ENCODE results near the gene TRIM56. TPM values are rescaled to one million over a fixed set of nuclear protein-coding genes. Genes with fewer than 3 reads are reported as not detected.
"Not testable (repeated sequence)": the region's sequence is repeated elsewhere in the genome, so short reads cannot be mapped to it uniquely, and the experiment has no call there.

The TRIM56 gene
- total RNA-seq, 1 experiment from 2014 or later, result 52.2 TPM

GRCh38 chr7:101132626-101133600 lies 47.6 kb downstream of the TRIM56 start:
- not testable (repeated sequence) for DNase-seq (ENCODE audit: low spot score)

GRCh38 chr7:101133621-101134398 lies 48.5 kb downstream of the TRIM56 start:
- no peak for DNase-seq (ENCODE audit: low spot score)

GRCh38 chr7:101134399-101134980 lies 49.2 kb downstream of the TRIM56 start:
- DNase-seq (ENCODE audit: low spot score), result no peak

GRCh38 chr7:101137651-101138212 lies 52.5 kb downstream of the TRIM56 start:
- DNase-seq (ENCODE audit: low spot score), result no peak

GRCh38 chr7:101138213-101138870 lies 53.1 kb downstream of the TRIM56 start:
- peak; percentile 96 for DNase-seq (ENCODE audit: low spot score)

- no peak for DNase-seq (ENCODE audit: low spot score)
Measured at GRCh38 chr7:101140339-101140699, 55.0 kb downstream of the TRIM56 start.

- DNase-seq (ENCODE audit: low spot score), result no peak
Measured at GRCh38 chr7:101140746-101141382, 55.6 kb downstream of the TRIM56 start.

Other genes with a start within 250 kb of the TRIM56 start
- gene SLC12A9, start 232.8 kb upstream of the TRIM56 start, total RNA-seq (2014; rRNA removed; shearing (Covaris generic)), result 68.7 and 85.6 TPM in 2 replicates
- 20.0 and 23.5 TPM in 2 replicates for gene TRIP6, start 218.1 kb upstream of the TRIM56 start, total RNA-seq (2014; rRNA removed; shearing (Covaris generic))
- 211 and 222 TPM in 2 replicates for gene SRRT, start 210.4 kb upstream of the TRIM56 start, total RNA-seq (2014; rRNA removed; shearing (Covaris generic))
- gene UFSP1, start 195.8 kb upstream of the TRIM56 start, total RNA-seq (2014; rRNA removed; shearing (Covaris generic)), result 30.4 and 31.0 TPM in 2 replicates
- gene ACHE, start 189.6 kb upstream of the TRIM56 start, total RNA-seq (2014; rRNA removed; shearing (Covaris generic)), result 0.13 and 1.1 TPM in 2 replicates
- 6.9 and 7.3 TPM in 2 replicates for gene MUC3A, start 135.9 kb upstream of the TRIM56 start, total RNA-seq (2014; rRNA removed; shearing (Covaris generic))
- 19.2 and 29.8 TPM in 2 replicates for gene MUC12, start 115.9 kb upstream of the TRIM56 start, total RNA-seq (2014; rRNA removed; shearing (Covaris generic))
- gene MUC17, start 65.4 kb upstream of the TRIM56 start, total RNA-seq (2014; rRNA removed; shearing (Covaris generic)), result 0.23 and 0.44 TPM in 2 replicates
- 4.6 and 5.0 TPM in 2 replicates for gene SERPINE1, start 41.6 kb downstream of the TRIM56 start, total RNA-seq (2014; rRNA removed; shearing (Covaris generic))
- 272 and 277 TPM in 2 replicates for gene AP1S1, start 69.0 kb downstream of the TRIM56 start, total RNA-seq (2014; rRNA removed; shearing (Covaris generic))
- gene VGF, start 80.1 kb downstream of the TRIM56 start, total RNA-seq (2014; rRNA removed; shearing (Covaris generic)), result 0.39 and 0.48 TPM in 2 replicates
- 0.13 TPM in 2 replicates for gene NAT16, start 94.8 kb downstream of the TRIM56 start, total RNA-seq (2014; rRNA removed; shearing (Covaris generic))
- 6.7 and 8.2 TPM in 2 replicates for gene MOGAT3, start 115.6 kb downstream of the TRIM56 start, total RNA-seq (2014; rRNA removed; shearing (Covaris generic))
- gene PLOD3, start 132.1 kb downstream of the TRIM56 start, total RNA-seq (2014; rRNA removed; shearing (Covaris generic)), result 245 and 252 TPM in 2 replicates
- gene ZNHIT1, start 132.7 kb downstream of the TRIM56 start, total RNA-seq (2014; rRNA removed; shearing (Covaris generic)), result 180 and 189 TPM in 2 replicates
- gene CLDN15, start 152.3 kb downstream of the TRIM56 start, total RNA-seq (2014; rRNA removed; shearing (Covaris generic)), result 14.7 and 15.1 TPM in 2 replicates
- gene FIS1, start 159.6 kb downstream of the TRIM56 start, total RNA-seq (2014; rRNA removed; shearing (Covaris generic)), result 377 and 384 TPM in 2 replicates
- 23.5 and 29.4 TPM in 2 replicates for gene IFT22, start 236.3 kb downstream of the TRIM56 start, total RNA-seq (2014; rRNA removed; shearing (Covaris generic))

Data from HT-29 (cell line).